ENCODE measurements around the gene MAEA.

The MAEA gene

DNA sequence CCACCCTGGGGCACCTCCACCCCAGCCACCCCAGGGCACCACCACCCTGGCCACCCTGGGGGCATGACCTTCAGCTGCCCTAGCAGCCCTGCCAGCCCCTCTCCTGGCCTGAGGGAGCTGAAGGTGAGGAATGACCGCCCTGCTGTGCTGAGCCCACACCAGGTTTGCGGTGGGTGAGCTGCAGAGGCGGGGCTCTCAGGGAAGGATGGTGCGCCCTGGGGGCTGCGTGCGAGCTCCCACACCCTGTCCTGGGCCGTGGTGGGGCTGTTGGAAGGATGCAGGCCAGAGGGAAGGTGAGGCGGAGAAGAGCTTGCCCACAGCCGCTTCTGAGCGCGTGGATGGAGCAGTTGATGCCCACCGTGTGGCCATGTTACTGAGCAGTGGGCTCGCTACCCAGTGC lies 75.1 kb downstream of the MAEA start:
- TF ChIP-seq ZNF274 (IDR thresholded peaks at IDR 0.05; ENCODE audit: low read depth, low read length) = no peak
- TF ChIP-seq YY1 (IDR thresholded peaks at IDR 0.05; ENCODE audit: insufficient read depth, insufficient read length) = no peak
- TF ChIP-seq SUZ12 (IDR thresholded peaks at IDR 0.05; ENCODE audit: extremely low read depth, insufficient read depth, insufficient read length) = no peak
- Histone ChIP-seq H3K9ac (ENCODE audit: insufficient read length, low read depth) (no peak overlapping the region), H3K27me3 (ENCODE audit: insufficient read depth, insufficient read length) (no peaks in the 10 kb centered on the region), H3K4me1 (ENCODE audit: insufficient read depth, insufficient read length) (peaks cover 17% of the 10 kb centered on the region), H3K36me3 (ENCODE audit: insufficient read depth, insufficient read length, low read length) (peaks cover 67% of the 10 kb centered on the region), H3K9me3 (ENCODE audit: insufficient read depth, low read length) (no peaks in the 10 kb centered on the region), H3K4me3 (ENCODE audit: insufficient read length, low read depth) (no peak overlapping the region)
- no peak for DNase-seq (ENCODE audit: low read depth, low spot score)

DNA sequence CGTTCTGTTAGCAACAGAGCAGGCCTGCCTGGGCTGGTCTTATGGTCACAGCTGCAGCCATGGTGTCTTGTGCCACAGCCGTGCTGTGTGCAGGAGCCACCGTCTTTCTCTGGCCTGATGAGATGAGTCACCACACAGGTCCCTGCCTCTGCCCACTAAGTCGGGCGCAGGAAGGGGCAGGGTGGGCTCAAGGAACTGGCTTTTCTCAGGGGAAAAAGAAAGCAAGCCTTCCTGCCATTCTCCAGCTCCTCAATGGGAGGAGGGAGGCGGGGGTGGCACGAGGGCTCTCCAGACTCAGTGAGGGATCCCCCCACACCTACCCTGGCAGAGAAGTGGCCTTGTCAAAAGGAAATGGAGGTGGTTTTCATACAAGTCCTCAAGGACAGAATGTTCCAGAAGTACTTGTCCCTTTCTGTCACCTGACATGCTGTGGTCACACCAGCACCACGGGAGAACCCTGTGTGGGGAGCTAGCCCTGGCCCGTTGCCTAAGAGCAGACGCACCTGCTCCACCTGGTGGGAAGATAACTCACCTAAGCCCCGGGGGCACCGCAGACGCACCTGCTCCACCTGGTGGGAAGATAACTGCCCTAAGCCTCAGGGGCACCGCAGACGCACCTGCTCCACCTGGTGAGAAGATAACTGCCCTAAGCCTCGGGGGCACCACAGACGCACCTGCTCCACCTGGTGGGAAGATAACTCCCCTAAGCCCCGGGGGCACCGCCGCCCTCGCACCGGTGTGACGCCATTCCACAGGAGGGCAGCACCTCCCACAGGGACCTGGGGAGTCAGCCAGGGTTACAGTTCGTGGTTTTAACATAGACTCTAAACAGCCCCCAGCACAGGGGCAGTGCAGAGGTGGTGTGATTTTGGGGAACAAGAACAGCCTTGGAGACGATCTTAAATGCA lies 75.8 kb downstream of the MAEA start:
- Histone ChIP-seq H3K27me3 (ENCODE audit: insufficient read depth, insufficient read length) (no peaks in the 10 kb centered on the region), H3K36me3 (ENCODE audit: insufficient read depth, insufficient read length, low read length) (peaks cover 73% of the 10 kb centered on the region), H3K4me1 (ENCODE audit: insufficient read depth, insufficient read length) (peaks cover 12% of the 10 kb centered on the region), H3K9me3 (ENCODE audit: insufficient read depth, low read length) (no peaks in the 10 kb centered on the region), H3K4me3 (ENCODE audit: insufficient read length, low read depth) (no peak overlapping the region), H3K9ac (ENCODE audit: insufficient read length, low read depth) (no peak overlapping the region)
- no peak for DNase-seq (ENCODE audit: low read depth, low spot score)
- TF ChIP-seq SUZ12 (IDR thresholded peaks at IDR 0.05; ENCODE audit: extremely low read depth, insufficient read depth, insufficient read length) = no peak
- no peak for TF ChIP-seq ZNF274 (IDR thresholded peaks at IDR 0.05; ENCODE audit: low read depth, low read length)
- no peak for TF ChIP-seq YY1 (IDR thresholded peaks at IDR 0.05; ENCODE audit: insufficient read depth, insufficient read length)

DNA sequence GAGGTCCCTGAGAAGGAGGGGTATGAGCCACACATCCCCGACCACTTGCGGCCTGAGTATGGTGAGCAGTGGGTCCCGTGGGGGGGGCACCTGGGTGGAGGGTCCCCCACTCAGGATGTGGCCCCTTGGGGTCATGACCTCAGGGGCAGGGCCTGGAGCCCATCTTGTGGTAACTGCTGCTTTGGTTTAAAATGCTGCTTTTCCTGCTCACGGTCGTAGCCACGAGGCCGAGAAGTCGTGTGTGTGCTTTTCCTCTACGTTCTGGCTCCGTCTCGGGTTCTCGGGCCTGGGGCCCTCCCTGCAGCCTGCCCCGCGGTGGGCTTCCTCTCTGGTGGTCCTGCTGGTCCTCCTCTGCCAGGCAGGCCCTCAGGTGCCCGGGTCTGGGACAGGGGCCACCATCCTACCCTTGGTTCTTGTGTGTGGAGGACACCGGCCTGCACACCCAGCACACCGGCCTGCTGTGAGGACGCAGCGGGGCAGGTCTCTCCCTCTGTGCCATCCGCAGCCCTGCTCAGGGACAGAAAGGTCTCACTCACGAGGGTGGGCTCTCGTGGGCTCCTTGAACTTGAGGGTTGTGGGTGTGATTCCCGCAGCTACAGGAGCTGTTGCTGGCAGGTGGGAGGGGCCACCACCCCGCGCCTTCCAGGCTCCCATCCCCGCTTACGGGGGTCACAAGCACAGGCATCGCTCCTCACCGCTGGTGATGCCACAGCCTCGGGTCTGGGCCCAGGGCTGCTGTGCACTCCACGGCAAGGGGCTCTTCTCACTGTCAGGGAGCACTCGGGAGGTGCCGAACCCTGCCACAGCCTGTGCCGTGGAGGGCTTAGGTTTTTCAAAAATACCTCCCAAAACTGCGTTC lies 76.9 kb downstream of the MAEA start:
- Histone ChIP-seq H3K4me3 (ENCODE audit: insufficient read length, low read depth) (no peak overlapping the region), H3K9ac (ENCODE audit: insufficient read length, low read depth) (no peak overlapping the region), H3K4me1 (ENCODE audit: insufficient read depth, insufficient read length) (peaks cover 4% of the 10 kb centered on the region), H3K36me3 (ENCODE audit: insufficient read depth, insufficient read length, low read length) (peaks cover 76% of the 10 kb centered on the region), H3K9me3 (ENCODE audit: insufficient read depth, low read length) (no peaks in the 10 kb centered on the region), H3K27me3 (ENCODE audit: insufficient read depth, insufficient read length) (no peaks in the 10 kb centered on the region)
- DNase-seq (ENCODE audit: low read depth, low spot score) = no peak
- TF ChIP-seq SUZ12 (IDR thresholded peaks at IDR 0.05; ENCODE audit: extremely low read depth, insufficient read depth, insufficient read length) (no peak), ZNF274 (IDR thresholded peaks at IDR 0.05; ENCODE audit: low read depth, low read length) (no peak), YY1 (IDR thresholded peaks at IDR 0.05; ENCODE audit: insufficient read depth, insufficient read length) (no peak)

DNA sequence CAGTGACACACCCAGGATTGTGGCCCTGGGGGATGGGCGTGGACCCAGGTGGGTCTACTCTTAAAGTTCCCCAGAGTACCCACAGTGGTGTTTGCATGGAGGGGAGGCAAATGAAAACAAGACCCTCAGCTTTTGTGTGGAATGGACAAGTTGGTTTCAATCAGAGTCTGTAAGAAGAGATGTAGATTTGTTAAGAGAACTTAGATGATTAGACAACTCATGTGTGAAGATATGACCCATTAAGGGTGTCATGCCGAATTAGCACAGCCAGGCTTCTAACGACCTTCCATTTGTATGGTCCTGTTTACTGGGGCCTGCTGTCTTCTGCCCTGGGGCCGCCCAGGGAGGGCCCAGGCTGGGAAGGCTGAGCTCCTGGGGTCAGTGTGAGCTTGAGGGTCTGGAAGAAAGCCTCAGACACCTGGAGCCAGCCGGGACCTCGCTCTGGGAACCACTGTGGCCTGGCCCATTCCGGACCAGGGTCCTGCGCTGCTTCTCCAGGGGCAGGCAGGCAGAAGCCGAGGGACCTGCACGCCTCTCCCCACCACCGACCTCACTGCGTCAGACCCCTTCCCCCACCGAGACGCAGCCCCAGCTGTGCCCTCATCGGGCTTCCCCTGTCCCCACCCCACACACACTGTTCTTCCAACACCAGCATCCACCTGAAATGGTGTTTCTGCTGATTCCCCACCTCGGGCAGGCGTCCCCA lies 77.7 kb downstream of the MAEA start:
- H3K27me3 ChIP-seq (ENCODE audit: insufficient read depth, insufficient read length) = no peaks in the 10 kb centered on the region
- TF ChIP-seq SUZ12 (IDR thresholded peaks at IDR 0.05; ENCODE audit: extremely low read depth, insufficient read depth, insufficient read length) = no peak
- peaks cover 72% of the 10 kb centered on the region for H3K36me3 ChIP-seq (ENCODE audit: insufficient read depth, insufficient read length, low read length)
- peaks cover 4% of the 10 kb centered on the region for H3K4me1 ChIP-seq (ENCODE audit: insufficient read depth, insufficient read length)
- H3K9me3 ChIP-seq (ENCODE audit: insufficient read depth, low read length) = no peaks in the 10 kb centered on the region
- no peak for DNase-seq (ENCODE audit: low read depth, low spot score)
- no peak overlapping the region for H3K9ac ChIP-seq (ENCODE audit: insufficient read length, low read depth)
- H3K4me3 ChIP-seq (ENCODE audit: insufficient read length, low read depth) = no peak overlapping the region

DNA sequence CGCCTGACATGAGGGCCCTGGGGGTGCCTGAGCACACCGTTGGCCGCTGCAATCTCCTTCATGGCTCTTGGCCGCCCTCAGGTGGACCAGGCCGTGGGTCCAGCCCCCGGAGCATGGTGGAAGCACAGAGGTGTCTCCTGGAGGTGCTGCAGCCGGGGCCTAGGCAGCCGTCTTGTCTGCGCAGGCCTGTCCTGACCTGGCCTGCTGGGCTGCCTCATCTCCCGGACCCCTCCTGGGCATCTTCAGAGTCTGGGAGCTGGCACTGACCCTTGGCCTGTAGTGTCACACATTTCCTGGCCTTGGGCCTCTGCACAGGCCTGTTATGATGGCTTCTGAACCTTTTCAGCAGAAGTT lies 78.2 kb downstream of the MAEA start:
- peaks cover 4% of the 10 kb centered on the region for H3K4me1 ChIP-seq (ENCODE audit: insufficient read depth, insufficient read length)
- no peak overlapping the region for H3K4me3 ChIP-seq (ENCODE audit: insufficient read length, low read depth)
- H3K36me3 ChIP-seq (ENCODE audit: insufficient read depth, insufficient read length, low read length) = peaks cover 73% of the 10 kb centered on the region
- H3K9ac ChIP-seq (ENCODE audit: insufficient read length, low read depth) = no peak overlapping the region
- H3K27me3 ChIP-seq (ENCODE audit: insufficient read depth, insufficient read length) = no peaks in the 10 kb centered on the region
- no peak for TF ChIP-seq YY1 (IDR thresholded peaks at IDR 0.05; ENCODE audit: insufficient read depth, insufficient read length)
- TF ChIP-seq ZNF274 (IDR thresholded peaks at IDR 0.05; ENCODE audit: low read depth, low read length) = no peak
- no peak for TF ChIP-seq SUZ12 (IDR thresholded peaks at IDR 0.05; ENCODE audit: extremely low read depth, insufficient read depth, insufficient read length)
- H3K9me3 ChIP-seq (ENCODE audit: insufficient read depth, low read length) = no peaks in the 10 kb centered on the region
- no peak for DNase-seq (ENCODE audit: low read depth, low spot score)

DNA sequence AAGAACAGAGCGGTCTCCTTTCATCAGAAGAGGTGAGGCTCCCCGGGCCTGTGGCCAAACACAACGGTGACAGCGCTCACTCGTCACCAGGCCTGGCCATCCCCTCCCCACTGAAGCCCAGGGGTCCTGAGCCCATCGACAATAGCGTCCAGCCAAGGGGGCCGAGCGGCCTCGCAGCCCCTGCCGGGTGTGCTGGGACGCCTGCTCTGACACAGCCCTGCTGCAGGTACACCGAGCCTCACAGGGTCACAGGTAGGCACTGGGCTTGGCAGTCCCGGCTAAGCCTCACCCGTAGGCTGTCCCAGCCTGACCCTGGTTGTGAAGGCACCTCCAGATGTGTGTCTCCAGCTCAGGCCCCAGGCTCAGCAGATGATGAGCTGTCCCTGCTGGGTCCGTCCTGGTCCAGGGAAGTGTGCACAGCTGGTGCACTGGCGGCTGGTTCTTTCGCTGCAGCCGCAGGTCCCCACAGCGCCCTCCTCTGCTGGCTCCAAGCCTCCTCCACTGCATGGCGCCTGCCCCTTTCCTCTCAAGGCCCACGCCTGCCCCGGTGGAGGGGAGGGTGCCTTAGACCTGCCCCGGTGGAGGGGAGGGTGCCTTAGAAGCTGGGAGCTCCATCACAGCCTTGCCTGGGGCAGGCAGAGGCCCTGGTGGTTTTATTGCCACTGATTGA lies 78.9 kb downstream of the MAEA start:
- Histone ChIP-seq H3K9me3 (ENCODE audit: insufficient read depth, low read length) (no peaks in the 10 kb centered on the region), H3K9ac (ENCODE audit: insufficient read length, low read depth) (no peak overlapping the region), H3K27me3 (ENCODE audit: insufficient read depth, insufficient read length) (no peaks in the 10 kb centered on the region), H3K4me1 (ENCODE audit: insufficient read depth, insufficient read length) (peaks cover 4% of the 10 kb centered on the region), H3K36me3 (ENCODE audit: insufficient read depth, insufficient read length, low read length) (peaks cover 73% of the 10 kb centered on the region), H3K4me3 (ENCODE audit: insufficient read length, low read depth) (no peak overlapping the region)
- TF ChIP-seq SUZ12 (IDR thresholded peaks at IDR 0.05; ENCODE audit: extremely low read depth, insufficient read depth, insufficient read length) (no peak), YY1 (IDR thresholded peaks at IDR 0.05; ENCODE audit: insufficient read depth, insufficient read length) (no peak), ZNF274 (IDR thresholded peaks at IDR 0.05; ENCODE audit: low read depth, low read length) (no peak)
- no peak for DNase-seq (ENCODE audit: low read depth, low spot score)
